H9 (cell line): ENCODE results near the gene CD300A. TPM values are rescaled to one million over a fixed set of nuclear protein-coding genes. Genes with fewer than 3 reads are reported as not detected.

ENCODE experiments used
- DNase-seq: peaks from one replicate; pipeline ENCODE4 v3.0.0-alpha.2; 2017
- H2AFZ ChIP-seq: one replicate; pipeline ENCODE4 v1.6.1; 2013; ENCODE audit warnings: mild to moderate bottlenecking, low read length, control low read depth, moderate library complexity
- H2AK5ac ChIP-seq: 2 replicates; pipeline ENCODE4 v1.6.1; 2013; ENCODE audit warnings: low read length, control low read depth, mixed read lengths; ENCODE audit not compliant: insufficient read length
- H2BK120ac ChIP-seq: one replicate; pipeline ENCODE4 v1.6.1; 2013; ENCODE audit warnings: low read depth, mild to moderate bottlenecking, low read length, control low read depth, inconsistent platforms; ENCODE audit not compliant: poor library complexity, severe bottlenecking
- H2BK12ac ChIP-seq: 2 replicates; pipeline ENCODE4 v1.6.1; 2013; ENCODE audit warnings: low read length, control low read depth, mixed read lengths, low read depth; ENCODE audit not compliant: insufficient read length
- H2BK15ac ChIP-seq: 2 replicates; pipeline ENCODE4 v1.6.1; 2013; ENCODE audit warnings: low read depth, low read length, control low read depth
- H2BK20ac ChIP-seq: one replicate; pipeline ENCODE4 v1.6.1; 2013; ENCODE audit warnings: low read depth, mild to moderate bottlenecking, low read length, control low read depth, inconsistent platforms; ENCODE audit not compliant: poor library complexity, severe bottlenecking
- H2BK5ac ChIP-seq: 2 replicates; pipeline ENCODE4 v1.6.1; 2013; ENCODE audit warnings: low read length, control low read depth, mixed read lengths; ENCODE audit not compliant: insufficient read length
- H3K14ac ChIP-seq: 2 replicates; pipeline ENCODE4 v1.6.1; 2013; ENCODE audit warnings: low read length, control low read depth; ENCODE audit not compliant: insufficient read depth
- H3K18ac ChIP-seq: 2 replicates; pipeline ENCODE4 v1.6.1; 2013; ENCODE audit warnings: low read depth, mild to moderate bottlenecking, mixed read lengths, low read length, control low read depth; ENCODE audit not compliant: insufficient read length
- H3K23ac ChIP-seq: 2 replicates; pipeline ENCODE4 v1.6.1; 2013; ENCODE audit warnings: low read length, control low read depth, mixed read lengths, low read depth; ENCODE audit not compliant: insufficient read length
- H3K23me2 ChIP-seq: 2 replicates; pipeline ENCODE4 v1.6.1; 2013; ENCODE audit warnings: low read depth, mild to moderate bottlenecking, mixed read lengths, low read length, control low read depth; ENCODE audit not compliant: insufficient read length, poor library complexity, severe bottlenecking
- H3K27ac ChIP-seq: 2 replicates; pipeline ENCODE4 v1.5.1; 2013; ENCODE audit warnings: low read length, control low read depth, mixed read lengths, low read depth; ENCODE audit not compliant: insufficient read length
- H3K27me3 ChIP-seq: 2 replicates; pipeline ENCODE4 v1.6.1; 2013; ENCODE audit warnings: low read length, control low read depth, inconsistent platforms; ENCODE audit not compliant: insufficient read depth
- H3K4ac ChIP-seq: 2 replicates; pipeline ENCODE4 v1.6.1; 2013; ENCODE audit warnings: low read depth, mild to moderate bottlenecking, control low read depth, inconsistent platforms, low read length, moderate library complexity
- H3K4me1 ChIP-seq: 2 replicates; pipeline ENCODE4 v1.6.1; 2013; ENCODE audit warnings: low read length, control low read depth, inconsistent platforms; ENCODE audit not compliant: insufficient read depth
- H3K4me2 ChIP-seq: 2 replicates; pipeline ENCODE4 v1.6.1; 2013; ENCODE audit warnings: low read length, control low read depth, mixed read lengths; ENCODE audit not compliant: insufficient read length, insufficient read depth
- H3K56ac ChIP-seq: 2 replicates; pipeline ENCODE4 v1.6.1; 2013; ENCODE audit warnings: low read depth, mild to moderate bottlenecking, mixed read lengths, low read length, control low read depth; ENCODE audit not compliant: insufficient read length
- H3K79me1 ChIP-seq: 2 replicates; pipeline ENCODE4 v1.6.1; 2013; ENCODE audit warnings: low read depth, mild to moderate bottlenecking, moderate library complexity, low read length, control low read depth, inconsistent platforms; ENCODE audit not compliant: insufficient read depth, poor library complexity, severe bottlenecking
- H3K79me2 ChIP-seq: 2 replicates; pipeline ENCODE4 v1.6.1; 2013; ENCODE audit warnings: low read length, control low read depth, inconsistent platforms; ENCODE audit not compliant: insufficient read depth
- H3K9ac ChIP-seq: 2 replicates; pipeline ENCODE4 v1.6.1; 2013; ENCODE audit warnings: low read length, control low read depth, mixed read lengths; ENCODE audit not compliant: insufficient read length; ENCODE audit errors: extremely low read depth
- H3K9me3 ChIP-seq: one replicate; pipeline ENCODE4 v1.6.1; 2013; ENCODE audit warnings: low read depth, low read length, inconsistent platforms; ENCODE audit not compliant: control insufficient read depth
- H3T11ph ChIP-seq: one replicate; pipeline ENCODE4 v1.6.1; 2013; ENCODE audit warnings: mild to moderate bottlenecking, low read length, control low read depth, inconsistent platforms
- H4K20me1 ChIP-seq: one replicate; pipeline ENCODE4 v1.6.1; 2013; ENCODE audit not compliant: control insufficient read depth, insufficient read length, insufficient read depth
- H4K5ac ChIP-seq: 2 replicates; pipeline ENCODE4 v1.6.1; 2013; ENCODE audit warnings: low read depth, mild to moderate bottlenecking, mixed read lengths, low read length, control low read depth; ENCODE audit not compliant: insufficient read length
- H4K8ac ChIP-seq: replicated peaks from 2 replicates; pipeline ENCODE4 v1.6.1; 2013; ENCODE audit warnings: low read length, control low read depth, mixed read lengths, low read depth; ENCODE audit not compliant: insufficient read length
- H4K91ac ChIP-seq: 2 replicates; pipeline ENCODE4 v1.6.1; 2013; ENCODE audit warnings: low read depth, mild to moderate bottlenecking, moderate library complexity, mixed read lengths, low read length, control low read depth; ENCODE audit not compliant: insufficient read length
- H3K27ac Mint-ChIP-seq, 3 experiments: 2 replicates in 2 of 3; 3 replicates in 1 of 3; pipeline ENCODE4 v1.8.0; 2020 to 2021; ENCODE audit warnings: mixed read lengths in 3 of 3, mild to moderate bottlenecking in 1 of 3, moderate library complexity in 1 of 3
- H3K27me3 Mint-ChIP-seq: 2 replicates; pipeline ENCODE4 v1.8.0; 2021; ENCODE audit warnings: low read depth, mild to moderate bottlenecking, moderate library complexity, mixed read lengths
- H3K36me3 Mint-ChIP-seq, 3 experiments: 2 replicates in 2 of 3; 3 replicates in 1 of 3; pipeline ENCODE4 v1.8.0; 2020 to 2021; ENCODE audit warnings: low read depth in 3 of 3, mixed read lengths in 3 of 3; ENCODE audit not compliant: insufficient read depth in 1 of 3
- H3K4me1 Mint-ChIP-seq, 2 experiments: 2 replicates each; pipeline ENCODE4 v1.8.0; 2020; ENCODE audit warnings: mixed read lengths in 2 of 2
- H3K4me3 Mint-ChIP-seq, 2 experiments: 2 replicates in 1 of 2; 3 replicates in 1 of 2; pipeline ENCODE4 v1.8.0; 2020 to 2021; ENCODE audit warnings: mild to moderate bottlenecking in 2 of 2, mixed read lengths in 2 of 2, moderate library complexity in 1 of 2
- H3K9me3 Mint-ChIP-seq, 2 experiments: 2 replicates in 1 of 2; 3 replicates in 1 of 2; pipeline ENCODE4 v1.8.0; 2020; ENCODE audit warnings: mild to moderate bottlenecking in 2 of 2, mixed read lengths in 2 of 2, moderate library complexity in 1 of 2
- CTCF ChIP-seq: fragments of 200-600 bp; sonication (generic); conservative IDR thresholded peaks from 3 replicates; pipeline ENCODE4 v1.8.0; 2021; ENCODE audit warnings: antibody characterized with exemption, mild to moderate bottlenecking
- WGBS: extraction: QIAGEN DNeasy Blood & Tissue Kit; methylation state at CpG from one replicate; pipeline ENCODE4 v1.1.7; 2013; ENCODE audit warnings: missing lambda C conversion rate, low lambda C conversion rate, mixed read lengths; ENCODE audit not compliant: insufficient read length; ENCODE audit errors: extremely low coverage; 5-methylcytosine and 5-hydroxymethylcytosine counted together
- total RNA-seq: library from RNA; stranded (reverse); gene quantifications from 2 replicates; pipeline ENCODE4 v1.2.1, GENCODE V29; 2021

The CD300A gene
- total RNA-seq, 1 experiment from 2014 or later: not detected

DNA sequence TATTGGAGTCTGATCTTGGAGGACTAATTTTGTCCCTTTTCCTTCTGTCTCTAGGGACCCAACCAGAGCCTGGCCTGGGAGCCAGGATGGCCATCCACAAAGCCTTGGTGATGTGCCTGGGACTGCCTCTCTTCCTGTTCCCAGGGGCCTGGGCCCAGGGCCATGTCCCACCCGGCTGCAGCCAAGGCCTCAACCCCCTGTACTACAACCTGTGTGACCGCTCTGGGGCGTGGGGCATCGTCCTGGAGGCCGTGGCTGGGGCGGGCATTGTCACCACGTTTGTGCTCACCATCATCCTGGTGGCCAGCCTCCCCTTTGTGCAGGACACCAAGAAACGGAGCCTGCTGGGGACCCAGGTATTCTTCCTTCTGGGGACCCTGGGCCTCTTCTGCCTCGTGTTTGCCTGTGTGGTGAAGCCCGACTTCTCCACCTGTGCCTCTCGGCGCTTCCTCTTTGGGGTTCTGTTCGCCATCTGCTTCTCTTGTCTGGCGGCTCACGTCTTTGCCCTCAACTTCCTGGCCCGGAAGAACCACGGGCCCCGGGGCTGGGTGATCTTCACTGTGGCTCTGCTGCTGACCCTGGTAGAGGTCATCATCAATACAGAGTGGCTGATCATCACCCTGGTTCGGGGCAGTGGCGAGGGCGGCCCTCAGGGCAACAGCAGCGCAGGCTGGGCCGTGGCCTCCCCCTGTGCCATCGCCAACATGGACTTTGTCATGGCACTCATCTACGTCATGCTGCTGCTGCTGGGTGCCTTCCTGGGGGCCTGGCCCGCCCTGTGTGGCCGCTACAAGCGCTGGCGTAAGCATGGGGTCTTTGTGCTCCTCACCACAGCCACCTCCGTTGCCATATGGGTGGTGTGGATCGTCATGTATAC is 26.5 kb upstream of the CD300A start:
- no peak overlapping the region for H3K9ac ChIP-seq
- no peak overlapping the region for H2BK5ac ChIP-seq
- H3K23ac ChIP-seq: no peak overlapping the region
- no peak overlapping the region for H2BK15ac ChIP-seq
- peaks cover 4 to 6% of the 10 kb centered on the region in 2 experiments; a peak in 4 of 5 replicates for H3K9me3 Mint-ChIP-seq
- no peaks in the 10 kb centered on the region for H3K79me2 ChIP-seq
- H3T11ph ChIP-seq: no peak overlapping the region
- WGBS: no CpG with 5 or more reads among the region's 31 CpGs
- no peak overlapping the region for H3K27ac ChIP-seq
- no peaks in the 10 kb centered on the region for H4K20me1 ChIP-seq
- no peaks in the 10 kb centered on the region for H3K79me1 ChIP-seq
- peaks cover 18 to 46% of the 10 kb centered on the region in 2 experiments for H3K4me1 Mint-ChIP-seq
- H3K27ac Mint-ChIP-seq: no peak overlapping the region; a peak in 1 of 7 replicates
- H3K4me3 Mint-ChIP-seq: no peak overlapping the region
- no peak overlapping the region for H3K4ac ChIP-seq
- no peak overlapping the region for H2BK12ac ChIP-seq
- no peak overlapping the region for H4K5ac ChIP-seq
- DNase-seq: no peak
- H3K27me3 ChIP-seq: peaks cover 3% of the 10 kb centered on the region; the same call in 1 of the 2 replicates
- H3K23me2 ChIP-seq: no peaks in the 10 kb centered on the region
- no peaks in the 10 kb centered on the region; the same call in 1 of the 2 replicates for H3K4me1 ChIP-seq
- H3K18ac ChIP-seq: no peak overlapping the region
- H2AK5ac ChIP-seq: no peak overlapping the region
- no peak overlapping the region for H4K91ac ChIP-seq
- H2BK120ac ChIP-seq: no peak overlapping the region
- H3K4me2 ChIP-seq: no peak overlapping the region
- H2BK20ac ChIP-seq: no peak overlapping the region
- H3K36me3 Mint-ChIP-seq: peaks cover 4 to 26% (median 6%) of the 10 kb centered on the region in 3 experiments; a peak in 6 of 7 replicates
- TF ChIP-seq CTCF: no peak
- H2AFZ ChIP-seq: no peak overlapping the region
- no peak overlapping the region for H4K8ac ChIP-seq
- H3K9me3 ChIP-seq: no peaks in the 10 kb centered on the region
- H3K56ac ChIP-seq: no peak overlapping the region
- no peak overlapping the region for H3K14ac ChIP-seq
- H3K27me3 Mint-ChIP-seq: peaks cover 20% of the 10 kb centered on the region
